PC-3 (cell line): ENCODE data around the gene CYREN. TPM values are rescaled to one million over a fixed set of nuclear protein-coding genes. Genes with fewer than 3 reads are reported as not detected.

ENCODE experiments used
- ATAC-seq: fragments of 200-7000 bp; cut with Tn5 transposase; 2 replicates; pipeline ENCODE4 v1.9.1; 2020; ENCODE audit warnings: mild to moderate bottlenecking, moderate library complexity
- Bru-seq: library from RNA; stranded (reverse); fragments of 400-500 nt; gene quantifications from one replicate; lab custom pipeline; 2021; lab: Mats Ljungman, UMichigan
- BruChase-seq, 2 experiments: library from RNA; stranded (reverse); fragments of 400-500 nt; gene quantifications; one replicate each; lab custom pipeline; 2021; lab: Mats Ljungman, UMichigan
- BruUV-seq: library from RNA; stranded (reverse); fragments of 400-500 nt; replicated peaks from 2 replicates; lab custom pipeline; 2021; lab: Mats Ljungman, UMichigan
- CTCF ChIA-PET: fragments of 300-600 bp; sonication (Branson Sonifier 250); formaldehyde crosslinking; loops from one replicate; lab custom pipeline; 2022; ENCODE audit warnings: antibody characterized with exemption; lab: Charles Lee
- POLR2A ChIA-PET: fragments of 300-600 bp; sonication (Branson Sonifier 250); formaldehyde crosslinking; loops from one replicate; lab custom pipeline; 2022; ENCODE audit warnings: antibody characterized with exemption; ENCODE audit not compliant: unreplicated experiment; lab: Charles Lee
- DNase-seq: peaks from one replicate; pipeline ENCODE4 v3.0.0-alpha.2; 2015
- H2AFZ ChIP-seq: fragments of 300-600 bp; sonication (generic); 2 replicates; pipeline ENCODE4 v1.6.0; 2016; ENCODE audit warnings: antibody characterized with exemption, low read length
- H3F3A ChIP-seq: fragments of 300-600 bp; sonication (generic); one replicate; pipeline ENCODE4 v1.6.0; 2017; ENCODE audit warnings: antibody characterized with exemption, low read length, control low read depth, mild to moderate bottlenecking; ENCODE audit not compliant: unreplicated experiment
- H3K27ac ChIP-seq: fragments of 300-600 bp; sonication (generic); 2 replicates; pipeline ENCODE4 v1.5.1; 2016; ENCODE audit warnings: mild to moderate bottlenecking, low read length
- H3K27me3 ChIP-seq: fragments of 300-600 bp; sonication (generic); 2 replicates; pipeline ENCODE4 v1.6.1; 2016; ENCODE audit warnings: low read length, mixed read lengths
- H3K36me3 ChIP-seq: fragments of 300-600 bp; sonication (generic); 2 replicates; pipeline ENCODE4 v1.6.1; 2016; ENCODE audit warnings: low read depth, mixed run types, low read length, mixed read lengths
- H3K4me1 ChIP-seq: fragments of 300-600 bp; sonication (generic); 2 replicates; pipeline ENCODE4 v1.5.1; 2016; ENCODE audit warnings: low read length; ENCODE audit not compliant: insufficient read depth
- H3K4me2 ChIP-seq: fragments of 300-600 bp; sonication (generic); 2 replicates; pipeline ENCODE4 v1.6.0; 2016; ENCODE audit warnings: low read length
- H3K4me3 ChIP-seq: fragments of 300-600 bp; sonication (generic); 2 replicates; pipeline ENCODE4 v1.5.1; 2016; ENCODE audit warnings: mild to moderate bottlenecking, low read length, mixed read lengths
- H3K79me2 ChIP-seq: fragments of 300-600 bp; sonication (generic); 2 replicates; pipeline ENCODE4 v1.6.1; 2017; ENCODE audit warnings: low read length, mixed read lengths
- H3K9ac ChIP-seq: fragments of 300-600 bp; sonication (generic); 2 replicates; pipeline ENCODE4 v1.6.0; 2016; ENCODE audit warnings: mild to moderate bottlenecking, low read length
- H3K9me2 ChIP-seq: fragments of 300-600 bp; sonication (generic); replicated peaks from 2 replicates; pipeline ENCODE4 v1.6.1; 2016; ENCODE audit warnings: mixed run types, low read length, mixed read lengths
- H3K9me3 ChIP-seq: fragments of 300-600 bp; sonication (generic); 2 replicates; pipeline ENCODE4 v1.6.1; 2016; ENCODE audit warnings: low read length, mixed read lengths
- H4K20me1 ChIP-seq: fragments of 300-600 bp; sonication (generic); 2 replicates; pipeline ENCODE4 v1.6.1; 2016; ENCODE audit warnings: low read length, mixed read lengths
- CTCF ChIP-seq: fragments of 300-600 bp; sonication (generic); conservative IDR thresholded peaks from 2 replicates; pipeline ENCODE4 v1.5.1; 2017; ENCODE audit warnings: antibody characterized with exemption, low read depth, mild to moderate bottlenecking, low read length
- EZH2 ChIP-seq: fragments of 300-600 bp; sonication (generic); IDR thresholded peaks from one replicate; pipeline ENCODE4 v1.6.1; 2017; ENCODE audit warnings: antibody characterized with exemption, mild to moderate bottlenecking, low read length; ENCODE audit not compliant: unreplicated experiment
- EZH2phosphoT487 ChIP-seq: fragments of 300-600 bp; sonication (generic); IDR thresholded peaks from 2 replicates; pipeline ENCODE4 v1.6.1; 2018; ENCODE audit warnings: mild to moderate bottlenecking, antibody characterized with exemption, low read length, borderline replicate concordance
- intact Hi-C: fragments of 100-400 bp; cut with micrococcal nuclease; formaldehyde crosslinking; loops from 2 replicates; pipeline ENCODE4 v1.9.0; 2023
- long read RNA-seq: library from polyadenylated mRNA; unstranded; transcript quantifications from one replicate; pipeline ENCODE4 v2.0.0, GENCODE V29; 2021; ENCODE audit not compliant: unreplicated experiment
- total RNA-seq: library from RNA; depleted of rRNA; stranded (reverse); fragments of >200 nt; gene quantifications from 2 replicates; pipeline ENCODE4 v1.2.3, GENCODE V29; 2014; rRNA removed

CYREN gene, protein sequence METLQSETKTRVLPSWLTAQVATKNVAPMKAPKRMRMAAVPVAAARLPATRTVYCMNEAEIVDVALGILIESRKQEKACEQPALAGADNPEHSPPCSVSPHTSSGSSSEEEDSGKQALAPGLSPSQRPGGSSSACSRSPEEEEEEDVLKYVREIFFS
- total RNA-seq (48.2 and 66.8 TPM in 2 replicates), Bru-seq, nascent RNA (percentile 90 among the genes with signal in this experiment), BruChase-seq, experiment 1, labeled RNA remaining after a 6-hour chase (percentile 92 among the genes with signal in this experiment), BruChase-seq, experiment 2, labeled RNA remaining after a 2-hour chase (percentile 90 among the genes with signal in this experiment)
- long read RNA-seq, transcript CYREN-202 (4 exons, 1,738 nt) = major isoform, 24 of 134 reads
- long read RNA-seq, transcript CYREN-213 (4 exons, 1,727 nt) = minor isoform, 7 of 134 reads
- long read RNA-seq, transcript CYREN-210 (2 exons, 578 nt) = minor isoform, 8 of 134 reads
- long read RNA-seq, transcript CYREN-211 (2 exons, 844 nt) = minor isoform, 8 of 134 reads
- long read RNA-seq, partial matches to known transcripts = 4 of 134 reads
- long read RNA-seq, other reads (novel, unspliced or antisense) = 76 of 134 reads

DNA sequence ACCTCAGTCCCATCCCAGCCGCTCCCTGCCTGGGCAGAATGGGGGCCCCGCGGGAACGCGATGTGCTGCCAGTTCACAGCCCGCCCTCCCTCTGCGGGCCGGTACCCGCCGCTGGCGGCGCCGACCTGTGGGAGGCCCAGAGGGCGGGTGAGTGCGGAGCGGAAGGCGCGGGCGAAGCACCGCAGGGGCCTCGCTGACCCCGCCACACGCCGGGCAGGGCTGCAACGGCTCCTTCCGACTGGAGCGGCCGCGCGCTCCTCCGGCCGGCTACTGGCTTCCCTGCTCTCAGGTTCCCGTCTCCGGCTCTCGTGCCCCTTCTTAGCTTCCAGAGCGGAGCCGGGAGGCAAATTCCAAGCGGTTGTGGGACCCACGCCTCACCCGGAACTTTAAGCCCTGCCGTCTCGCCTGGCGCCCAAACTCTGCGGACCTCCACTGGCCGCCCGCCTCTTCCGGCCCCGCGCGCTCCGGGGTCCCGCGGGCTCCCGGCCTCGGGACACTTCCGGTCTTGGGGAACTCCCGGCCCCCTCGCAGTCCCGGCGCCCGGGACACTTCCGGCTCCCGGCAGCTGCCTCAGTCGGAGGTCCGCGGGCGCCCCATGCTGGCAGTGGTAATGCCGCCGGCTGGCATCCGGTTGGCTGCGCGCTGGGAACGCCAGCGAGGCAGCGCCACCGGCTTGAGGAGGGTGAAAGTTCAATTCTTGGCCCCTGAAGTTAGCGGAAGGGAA lies at the start of gene CYREN:
Gene CYREN, minus strand, starts transcription at position 434 of the 724 bp plus-strand sequence. CDS start 1,785 bp downstream, outside the sequence.
- Histone ChIP-seq H2AFZ (peak within 1 kb of the TSS; percentile 89), H3K27me3 (no peaks in the 10 kb centered on the region), H3K4me2 (peak within 1 kb of the TSS; percentile 97), H3F3A (no peaks in the 10 kb centered on the region), H3K4me3 (peak within 1 kb of the TSS; percentile 94), H3K79me2 (peaks cover 27% of the 10 kb centered on the region), H4K20me1 (no peaks in the 10 kb centered on the region), H3K4me1 (peaks cover 13% of the 10 kb centered on the region), H3K9me3 (no peaks in the 10 kb centered on the region), H3K36me3 (peaks cover 31% of the 10 kb centered on the region), H3K9me2 (no peaks in the 10 kb centered on the region), H3K9ac (peak within 1 kb of the TSS; percentile 99), H3K27ac (peak within 1 kb of the TSS; percentile 94)
- peak; percentile 90 for ATAC-seq
- ChIA-PET POLR2A (interaction anchor here (0.5 to 0.6 kb wide), 5 partner anchors 41 to 480 kb away, joined by 3 to 13 read pairs (median 4); partner anchors contain the start of gene WDR91), CTCF (interaction anchor here (0.6 kb wide), 2 partner anchors 666 to 737 kb away, joined by 3 to 6 read pairs; no protein-coding TSS in a partner anchor)
- DNase-seq = peak; percentile 94
- no TSS peak for BruUV-seq
- intact Hi-C loops = loop anchor here (1.0 to 10.0 kb wide), 6 partner anchors 22 to 526 kb away; partner anchors contain the start of genes BPGM, TMEM140 and WDR91
- peak; percentile 66 for TF ChIP-seq CTCF
- no peak for TF ChIP-seq EZH2phosphoT487
- TF ChIP-seq EZH2 = no peak

DNA sequence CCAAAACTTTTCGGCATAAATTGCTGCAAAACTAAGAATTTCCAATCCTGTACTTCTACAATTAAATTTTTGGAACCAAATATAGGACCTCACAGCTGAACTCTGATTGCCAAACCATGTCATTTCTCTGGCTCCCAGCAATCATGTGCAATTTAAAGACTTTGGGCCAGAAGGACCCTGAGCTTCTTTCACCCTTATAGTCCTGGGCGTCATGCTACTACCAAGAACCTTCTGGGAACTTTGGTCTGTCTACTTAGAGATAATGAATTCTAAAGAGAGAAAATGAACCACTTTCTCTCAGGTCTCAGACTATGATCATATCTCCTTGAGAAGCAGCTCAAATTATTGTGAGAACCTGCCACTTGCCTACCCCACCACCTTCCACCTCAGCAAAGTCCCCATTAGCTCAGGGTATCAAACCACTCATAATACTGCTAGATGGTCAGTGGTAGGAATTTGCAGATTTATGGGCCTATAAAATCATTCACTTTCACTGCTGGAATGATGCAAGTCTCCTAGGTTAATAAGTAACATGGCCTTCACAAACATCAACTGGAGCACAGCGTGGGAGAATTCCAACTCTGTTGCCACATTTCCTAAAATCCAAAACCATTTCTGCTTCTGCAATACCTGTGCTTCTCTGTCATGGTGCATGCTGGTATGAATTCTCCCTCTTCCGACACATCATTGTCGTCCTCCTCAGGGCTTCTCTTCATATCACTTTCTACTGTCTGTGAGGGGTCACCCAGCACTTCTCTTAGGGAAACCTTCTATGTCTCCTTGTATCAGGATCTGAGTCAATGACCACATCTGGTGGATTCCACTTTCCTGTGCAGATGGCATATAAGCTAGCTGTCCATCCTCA lies 47.4 kb upstream of the CYREN start:
- Histone ChIP-seq H3K27ac (no peak overlapping the region), H3K9ac (no peak overlapping the region), H3F3A (no peaks in the 10 kb centered on the region), H3K9me3 (no peaks in the 10 kb centered on the region), H3K4me1 (no peaks in the 10 kb centered on the region), H3K36me3 (no peaks in the 10 kb centered on the region), H4K20me1 (no peaks in the 10 kb centered on the region), H3K27me3 (no peaks in the 10 kb centered on the region; the same call in 1 of the 2 replicates), H3K79me2 (no peaks in the 10 kb centered on the region), H2AFZ (no peak overlapping the region), H3K9me2 (no peaks in the 10 kb centered on the region), H3K4me2 (no peak overlapping the region), H3K4me3 (no peak overlapping the region)
- intact Hi-C loops = loop anchor here (10.0 kb wide), 1 partner anchor 57 kb away; no protein-coding TSS in a partner anchor
- no TSS peak for BruUV-seq
- DNase-seq = no peak
- no peak for TF ChIP-seq CTCF
- no peak for TF ChIP-seq EZH2phosphoT487
- no peak for TF ChIP-seq EZH2
- ATAC-seq = no peak
- ChIA-PET CTCF (interaction anchor here (0.6 kb wide), 1 partner anchor 726 kb away, joined by 3 read pairs; no protein-coding TSS in a partner anchor), POLR2A (no interaction called here)
